ENCODE data around the gene TJP1. TPM values are rescaled to one million over a fixed set of nuclear protein-coding genes. Genes with fewer than 3 reads are reported as not detected.
A peak's percentile ranks its signal among the peaks of the same experiment; 100 is the strongest.
"Not testable (repeated sequence)": the region's sequence is repeated elsewhere in the genome, so short reads cannot be mapped to it uniquely, and the experiment has no call there.

The TJP1 gene
- total RNA-seq, 2 donors from 2014 or later = 91.3 to 101 TPM

- DNase-seq (ENCODE audit: low spot score) = no peak
- intact Hi-C loops (cut with DNase I) = loop anchor here in 1 of 2 donors (2.0 kb wide), 1 partner anchor 61 kb away; no protein-coding TSS in a partner anchor
Measured at GRCh38 chr15:29842290-29842689, 20.0 kb upstream of the TJP1 start.

- no peak for DNase-seq (ENCODE audit: low spot score)
- intact Hi-C loops (cut with DNase I) = no loop called here
Measured at GRCh38 chr15:29840926-29841325, 18.7 kb upstream of the TJP1 start.

- intact Hi-C loops (cut with DNase I) = no loop called here
- no peak for DNase-seq (ENCODE audit: low spot score)
Measured at GRCh38 chr15:29840054-29840453, 17.8 kb upstream of the TJP1 start.

GRCh38 chr15:29838352-29839010 is 16.2 kb upstream of the TJP1 start:
- no peak for DNase-seq (ENCODE audit: low spot score)
- intact Hi-C loops (cut with DNase I) = no loop called here

GRCh38 chr15:29835301-29835700 is 13.0 kb upstream of the TJP1 start:
- no peak for DNase-seq (ENCODE audit: low spot score)
- intact Hi-C loops (cut with DNase I) = no loop called here

- intact Hi-C loops (cut with DNase I) = no loop called here
- no peak for DNase-seq (ENCODE audit: low spot score)
Measured at GRCh38 chr15:29832709-29833108, 10.4 kb upstream of the TJP1 start.

GRCh38 chr15:29826908-29827820 is 4.9 kb upstream of the TJP1 start:
- no peak for DNase-seq (ENCODE audit: low spot score)

GRCh38 chr15:29825227-29825626 is 3.0 kb upstream of the TJP1 start:
- intact Hi-C loops (cut with DNase I) = no loop called here
- DNase-seq (ENCODE audit: low spot score) = no peak

More at GRCh38 chr15:29826908-29827820, 4.9 kb upstream of the TJP1 start:
- intact Hi-C loops (cut with DNase I) = no loop called here

GRCh38 chr15:29822684-29823459 is 604 bp upstream of the TJP1 start:
- intact Hi-C loops (cut with DNase I) = no loop called here
- peak; percentile 92 for DNase-seq (ENCODE audit: low spot score)

GRCh38 chr15:29821416-29822099 is 710 bp downstream of the TJP1 start:
- intact Hi-C loops (cut with DNase I) = no loop called here
- DNase-seq (ENCODE audit: low spot score) = peak; percentile 89

- DNase-seq (ENCODE audit: low spot score) = no peak
- intact Hi-C loops (cut with DNase I) = no loop called here
Measured at GRCh38 chr15:29820394-29821154, 1.7 kb downstream of the TJP1 start.

- intact Hi-C loops (cut with DNase I) = loop anchor here in 1 of 2 donors (10.0 kb wide), 1 partner anchor 55 kb away; no protein-coding TSS in a partner anchor
- DNase-seq (ENCODE audit: low spot score) = no peak
Measured at GRCh38 chr15:29819979-29820378, 2.3 kb downstream of the TJP1 start.

GRCh38 chr15:29818141-29818540 is 4.1 kb downstream of the TJP1 start:
- intact Hi-C loops (cut with DNase I) = loop anchor here in 1 of 2 donors (10.0 kb wide), 1 partner anchor 53 kb away; no protein-coding TSS in a partner anchor
- no peak for DNase-seq (ENCODE audit: low spot score)

GRCh38 chr15:29817455-29817854 is 4.8 kb downstream of the TJP1 start:
- intact Hi-C loops (cut with DNase I) = loop anchor here in 1 of 2 donors (10.0 kb wide), 1 partner anchor 53 kb away; no protein-coding TSS in a partner anchor
- not testable (repeated sequence) for DNase-seq (ENCODE audit: low spot score)

- intact Hi-C loops (cut with DNase I) = loop anchor here in 1 of 2 donors (10.0 kb wide), 1 partner anchor 50 kb away; no protein-coding TSS in a partner anchor
- no peak for DNase-seq (ENCODE audit: low spot score)
Measured at GRCh38 chr15:29815000-29815710, 7.1 kb downstream of the TJP1 start.

- DNase-seq (ENCODE audit: low spot score) = no peak
- intact Hi-C loops (cut with DNase I) = loop anchor here in 1 of 2 donors (10.0 kb wide), 1 partner anchor 48 kb away; no protein-coding TSS in a partner anchor
Measured at GRCh38 chr15:29813009-29813408, 9.3 kb downstream of the TJP1 start.

- intact Hi-C loops (cut with DNase I) = loop anchor here in 1 of 2 donors (10.0 kb wide), 1 partner anchor 48 kb away; no protein-coding TSS in a partner anchor
- no peak for DNase-seq (ENCODE audit: low spot score)
Measured at GRCh38 chr15:29812384-29812694, 9.9 kb downstream of the TJP1 start.

All from posterior vena cava (tissue), 2 donors.